ENCODE results near the gene GJD4.

Gene GJD4, protein sequence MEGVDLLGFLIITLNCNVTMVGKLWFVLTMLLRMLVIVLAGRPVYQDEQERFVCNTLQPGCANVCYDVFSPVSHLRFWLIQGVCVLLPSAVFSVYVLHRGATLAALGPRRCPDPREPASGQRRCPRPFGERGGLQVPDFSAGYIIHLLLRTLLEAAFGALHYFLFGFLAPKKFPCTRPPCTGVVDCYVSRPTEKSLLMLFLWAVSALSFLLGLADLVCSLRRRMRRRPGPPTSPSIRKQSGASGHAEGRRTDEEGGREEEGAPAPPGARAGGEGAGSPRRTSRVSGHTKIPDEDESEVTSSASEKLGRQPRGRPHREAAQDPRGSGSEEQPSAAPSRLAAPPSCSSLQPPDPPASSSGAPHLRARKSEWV

GRCh38 chr10:35605191-35605590, at the start of gene GJD4:
Gene GJD4 (plus strand): TSS chr10:35605341. CDS start chr10:35605568, 227 bp downstream.
- Mint-ChIP-seq H3K27ac (no peak within 1 kb of the TSS), H3K9me3 (peaks cover 6% of the 10 kb centered on the region), H3K27me3 (peaks cover 64% of the 10 kb centered on the region), H3K4me3 (no peak within 1 kb of the TSS), H3K36me3 (ENCODE audit: low read depth) (no peaks in the 10 kb centered on the region), H3K4me1 (ENCODE audit: low read depth) (peaks cover 5% of the 10 kb centered on the region)

DNA sequence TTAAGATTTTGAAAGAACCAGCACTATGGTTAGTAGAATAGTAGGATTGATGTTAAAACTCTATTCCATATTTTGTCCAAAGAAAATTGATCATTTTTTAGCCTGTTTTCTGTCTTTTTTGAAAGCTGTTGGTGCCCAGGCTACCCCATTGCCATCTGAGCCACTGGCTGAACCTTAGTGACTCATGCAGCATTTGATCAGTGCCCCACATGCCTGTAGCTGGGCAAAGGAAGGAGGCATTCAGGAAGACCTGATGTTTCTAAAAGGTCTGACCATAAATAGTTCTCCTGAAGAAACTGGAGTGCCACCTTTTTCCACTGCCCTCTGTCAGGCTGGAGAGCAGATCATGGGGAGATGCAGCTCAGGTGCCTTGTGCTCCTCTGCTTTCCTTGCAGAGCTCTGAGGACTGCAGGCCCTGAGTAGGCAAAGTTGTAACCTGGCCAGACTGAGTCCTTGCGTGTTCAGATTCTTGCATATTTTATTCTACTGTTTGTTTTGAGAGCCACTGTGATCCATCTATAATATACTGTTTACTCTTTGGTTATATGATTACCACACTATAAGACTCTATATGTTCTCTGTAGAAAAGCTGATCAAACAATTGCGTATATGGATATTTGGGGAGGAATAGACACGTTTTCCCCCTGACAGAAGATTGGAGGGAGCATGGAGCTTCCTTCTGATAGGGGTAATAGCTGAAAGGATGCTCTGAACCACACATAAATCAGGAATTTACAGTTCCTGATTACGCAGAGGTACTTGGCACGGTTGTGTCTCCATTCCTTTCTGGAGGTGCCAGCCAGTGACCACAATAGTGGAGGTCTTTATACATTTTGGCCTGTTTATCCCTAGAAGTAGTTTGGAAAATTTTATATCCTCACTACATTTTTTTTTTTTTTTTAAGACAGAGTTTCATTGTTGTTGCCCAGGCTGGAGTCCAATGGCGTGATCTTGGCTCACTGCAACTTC, 48.9 kb upstream of the GJD4 start:
- H3K27me3 Mint-ChIP-seq, result no peaks in the 10 kb centered on the region
- peaks cover 34% of the 10 kb centered on the region for H3K36me3 Mint-ChIP-seq (ENCODE audit: low read depth)
- no peak overlapping the region for H3K27ac Mint-ChIP-seq
- H3K4me1 Mint-ChIP-seq (ENCODE audit: low read depth), result peaks cover 4% of the 10 kb centered on the region
- H3K4me3 Mint-ChIP-seq, result no peak overlapping the region
- no peaks in the 10 kb centered on the region for H3K9me3 Mint-ChIP-seq

- peaks cover 5% of the 10 kb centered on the region for H3K4me1 Mint-ChIP-seq (ENCODE audit: low read depth)
- peaks cover 33% of the 10 kb centered on the region for H3K36me3 Mint-ChIP-seq (ENCODE audit: low read depth)
- no peaks in the 10 kb centered on the region for H3K27me3 Mint-ChIP-seq
- no peak overlapping the region for H3K4me3 Mint-ChIP-seq
- no peak overlapping the region for H3K27ac Mint-ChIP-seq
- no peaks in the 10 kb centered on the region for H3K9me3 Mint-ChIP-seq
Measured at GRCh38 chr10:35558276-35558675, 46.9 kb upstream of the GJD4 start.

- Mint-ChIP-seq H3K4me1 (ENCODE audit: low read depth) (peaks cover 6% of the 10 kb centered on the region), H3K36me3 (ENCODE audit: low read depth) (peaks cover 33% of the 10 kb centered on the region), H3K9me3 (no peaks in the 10 kb centered on the region), H3K4me3 (no peak overlapping the region), H3K27ac (no peak overlapping the region), H3K27me3 (no peaks in the 10 kb centered on the region)
Measured at GRCh38 chr10:35559416-35559815, 45.7 kb upstream of the GJD4 start.

- no peaks in the 10 kb centered on the region for H3K27me3 Mint-ChIP-seq
- H3K4me3 Mint-ChIP-seq, result no peak overlapping the region
- no peak overlapping the region for H3K27ac Mint-ChIP-seq
- no peaks in the 10 kb centered on the region for H3K9me3 Mint-ChIP-seq
- peaks cover 3% of the 10 kb centered on the region for H3K4me1 Mint-ChIP-seq (ENCODE audit: low read depth)
- H3K36me3 Mint-ChIP-seq (ENCODE audit: low read depth), result peaks cover 27% of the 10 kb centered on the region
Measured at GRCh38 chr10:35561715-35562114, 43.4 kb upstream of the GJD4 start.

- H3K27me3 Mint-ChIP-seq, result no peaks in the 10 kb centered on the region
- H3K9me3 Mint-ChIP-seq, result no peaks in the 10 kb centered on the region
- H3K4me1 Mint-ChIP-seq (ENCODE audit: low read depth), result peaks cover 3% of the 10 kb centered on the region
- H3K27ac Mint-ChIP-seq, result no peak overlapping the region
- no peak overlapping the region for H3K4me3 Mint-ChIP-seq
- peaks cover 24% of the 10 kb centered on the region for H3K36me3 Mint-ChIP-seq (ENCODE audit: low read depth)
Measured at GRCh38 chr10:35562427-35562826, 42.7 kb upstream of the GJD4 start.

GRCh38 chr10:35563261-35563891, 41.8 kb upstream of the GJD4 start:
- Mint-ChIP-seq H3K4me3 (no peak overlapping the region), H3K9me3 (no peaks in the 10 kb centered on the region), H3K27me3 (no peaks in the 10 kb centered on the region), H3K36me3 (ENCODE audit: low read depth) (peaks cover 24% of the 10 kb centered on the region), H3K27ac (no peak overlapping the region), H3K4me1 (ENCODE audit: low read depth) (peaks cover 3% of the 10 kb centered on the region)

- Mint-ChIP-seq H3K4me3 (no peak overlapping the region), H3K4me1 (ENCODE audit: low read depth) (peaks cover 3% of the 10 kb centered on the region), H3K27me3 (no peaks in the 10 kb centered on the region), H3K27ac (no peak overlapping the region), H3K9me3 (no peaks in the 10 kb centered on the region), H3K36me3 (ENCODE audit: low read depth) (peaks cover 24% of the 10 kb centered on the region)
Measured at GRCh38 chr10:35564341-35564968, 40.7 kb upstream of the GJD4 start.

- peaks cover 30% of the 10 kb centered on the region for H3K36me3 Mint-ChIP-seq (ENCODE audit: low read depth)
- H3K4me1 Mint-ChIP-seq (ENCODE audit: low read depth), result peaks cover 3% of the 10 kb centered on the region
- no peak overlapping the region for H3K27ac Mint-ChIP-seq
- H3K4me3 Mint-ChIP-seq, result no peak overlapping the region
- no peaks in the 10 kb centered on the region for H3K27me3 Mint-ChIP-seq
- H3K9me3 Mint-ChIP-seq, result no peaks in the 10 kb centered on the region
Measured at GRCh38 chr10:35565602-35566081, 39.5 kb upstream of the GJD4 start.

DNA sequence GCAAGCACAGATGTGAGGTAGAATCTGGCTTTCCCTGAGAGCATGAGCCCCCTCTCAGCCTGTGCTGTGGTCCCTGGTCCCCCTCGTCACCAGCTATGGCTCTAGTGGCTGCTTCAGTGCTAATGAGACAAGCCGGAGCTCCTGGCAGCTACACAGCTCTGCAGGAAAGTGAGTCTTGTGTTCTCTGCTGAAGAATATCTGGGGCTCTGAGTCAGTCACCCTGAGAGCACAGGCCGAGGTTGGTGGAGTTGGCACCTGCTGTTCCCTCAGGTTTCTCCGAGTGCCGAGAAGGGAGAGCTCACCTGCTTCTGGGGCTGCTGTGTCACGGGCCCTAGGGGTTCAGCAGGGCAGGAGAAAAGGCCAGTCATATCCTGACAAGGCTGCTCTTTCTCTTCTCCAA, 37.2 kb upstream of the GJD4 start:
- Mint-ChIP-seq H3K4me1 (ENCODE audit: low read depth) (peaks cover 3% of the 10 kb centered on the region), H3K27ac (no peak overlapping the region), H3K36me3 (ENCODE audit: low read depth) (peaks cover 44% of the 10 kb centered on the region)

DNA sequence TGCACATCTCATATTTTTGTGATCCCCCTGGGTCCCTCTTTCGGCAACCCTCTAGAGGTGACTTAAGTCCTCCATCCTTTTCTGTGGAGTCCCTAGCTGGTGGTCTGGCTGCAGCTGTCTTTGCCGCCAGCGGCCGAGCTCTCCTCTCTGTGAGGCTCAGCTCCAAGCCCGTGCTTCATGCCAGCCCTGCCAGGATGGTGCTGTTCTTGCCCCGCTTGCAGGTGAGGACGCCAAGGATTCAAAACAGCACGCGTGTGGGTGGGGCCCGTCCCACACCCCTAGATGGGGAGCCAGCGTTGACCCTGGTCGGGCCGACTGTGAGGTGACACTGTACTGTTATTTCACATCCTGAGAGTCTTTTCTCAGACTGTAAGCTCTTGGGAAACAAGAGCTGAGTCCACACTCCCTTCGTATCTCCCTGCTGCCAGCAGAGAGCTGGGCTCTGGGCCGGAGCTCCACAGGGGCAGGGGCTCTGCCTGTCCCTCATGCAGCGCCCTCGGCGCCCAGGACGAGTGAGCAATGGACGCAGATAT, 36.6 kb upstream of the GJD4 start:
- peaks cover 45% of the 10 kb centered on the region for H3K36me3 Mint-ChIP-seq (ENCODE audit: low read depth)
- H3K27ac Mint-ChIP-seq, result no peak overlapping the region
- no peaks in the 10 kb centered on the region for H3K9me3 Mint-ChIP-seq
- no peak overlapping the region for H3K4me3 Mint-ChIP-seq
- no peaks in the 10 kb centered on the region for H3K27me3 Mint-ChIP-seq
- no peaks in the 10 kb centered on the region for H3K4me1 Mint-ChIP-seq (ENCODE audit: low read depth)

More for the DNA sequence above, 37.2 kb upstream of the GJD4 start:
- no peaks in the 10 kb centered on the region for H3K9me3 Mint-ChIP-seq
- no peaks in the 10 kb centered on the region for H3K27me3 Mint-ChIP-seq
- H3K4me3 Mint-ChIP-seq, result no peak overlapping the region

DNA sequence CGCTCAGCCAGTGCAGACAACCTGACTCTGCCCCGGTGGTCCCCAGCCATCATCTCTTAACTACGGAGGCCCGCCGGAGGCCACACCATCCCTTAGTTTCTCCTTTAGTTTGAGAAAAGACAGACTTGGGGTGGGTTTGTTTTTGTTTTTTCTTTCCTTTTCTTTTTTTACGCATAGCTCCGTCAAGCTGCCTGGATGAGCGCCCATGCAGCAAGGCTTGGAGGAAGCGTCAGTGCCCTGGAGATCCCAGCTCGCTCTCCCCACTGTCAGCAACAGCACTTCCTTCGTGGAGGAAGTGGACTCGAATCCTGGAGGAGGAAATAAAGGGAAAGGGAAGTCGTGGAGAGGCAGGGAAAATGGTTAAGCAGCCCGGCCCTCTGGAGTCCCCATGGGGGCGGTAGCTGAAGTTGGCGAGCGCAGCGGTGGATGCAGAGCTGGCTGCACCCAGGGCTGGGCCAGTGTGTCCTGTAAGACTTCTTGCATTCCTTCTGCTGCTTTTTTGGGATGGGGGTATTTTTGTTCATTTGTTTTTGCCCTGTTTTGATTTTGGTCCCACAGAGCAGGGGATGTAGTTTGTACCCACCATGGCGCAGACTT, 35.9 kb upstream of the GJD4 start:
- Mint-ChIP-seq H3K4me3 (no peak overlapping the region), H3K27ac (no peak overlapping the region), H3K9me3 (no peaks in the 10 kb centered on the region), H3K36me3 (ENCODE audit: low read depth) (peaks cover 51% of the 10 kb centered on the region), H3K27me3 (no peaks in the 10 kb centered on the region), H3K4me1 (ENCODE audit: low read depth) (no peaks in the 10 kb centered on the region)

- H3K4me1 Mint-ChIP-seq (ENCODE audit: low read depth), result no peaks in the 10 kb centered on the region
- H3K4me3 Mint-ChIP-seq, result no peak overlapping the region
- no peak overlapping the region for H3K27ac Mint-ChIP-seq
- no peaks in the 10 kb centered on the region for H3K27me3 Mint-ChIP-seq
- peaks cover 57% of the 10 kb centered on the region for H3K36me3 Mint-ChIP-seq (ENCODE audit: low read depth)
- no peaks in the 10 kb centered on the region for H3K9me3 Mint-ChIP-seq
Measured at GRCh38 chr10:35569836-35570235, 35.3 kb upstream of the GJD4 start.

GRCh38 chr10:35570397-35570796, 34.7 kb upstream of the GJD4 start:
- H3K36me3 Mint-ChIP-seq (ENCODE audit: low read depth), result peaks cover 60% of the 10 kb centered on the region
- H3K27me3 Mint-ChIP-seq, result no peaks in the 10 kb centered on the region
- H3K27ac Mint-ChIP-seq, result no peak overlapping the region
- H3K4me3 Mint-ChIP-seq, result no peak overlapping the region
- H3K9me3 Mint-ChIP-seq, result no peaks in the 10 kb centered on the region
- no peaks in the 10 kb centered on the region for H3K4me1 Mint-ChIP-seq (ENCODE audit: low read depth)
